Calu3 (cell line): Measurements from ENCODE around the gene LGI1. TPM values are rescaled to one million over a fixed set of nuclear protein-coding genes. Genes with fewer than 3 reads are reported as not detected.

Experiments
- BruUV-seq: library from RNA; stranded (reverse); fragments of 400-500 nt; replicated peaks from 2 replicates; lab custom pipeline; 2021; lab: Mats Ljungman, UMichigan
- CTCF ChIA-PET: fragments of 300-600 bp; sonication (Branson Sonifier 250); formaldehyde crosslinking; loops from one replicate; lab custom pipeline; 2022; ENCODE audit warnings: antibody characterized with exemption; lab: Charles Lee
- DNase-seq: peaks from one replicate; pipeline ENCODE4 v3.0.0; 2022
- H3K27ac Mint-ChIP-seq: one replicate; pipeline ENCODE4 v1.8.0; 2022; ENCODE audit warnings: mixed read lengths; ENCODE audit not compliant: unreplicated experiment
- H3K27me3 Mint-ChIP-seq: one replicate; pipeline ENCODE4 v1.8.0; 2022; ENCODE audit warnings: mixed read lengths; ENCODE audit not compliant: unreplicated experiment
- H3K36me3 Mint-ChIP-seq: one replicate; pipeline ENCODE4 v1.8.0; 2022; ENCODE audit warnings: mild to moderate bottlenecking, moderate library complexity, mixed read lengths; ENCODE audit not compliant: insufficient read depth, unreplicated experiment
- H3K4me1 Mint-ChIP-seq: one replicate; pipeline ENCODE4 v1.8.0; 2022; ENCODE audit warnings: mild to moderate bottlenecking, low read depth, mixed read lengths; ENCODE audit not compliant: unreplicated experiment
- H3K4me3 Mint-ChIP-seq: one replicate; pipeline ENCODE4 v1.8.0; 2022; ENCODE audit warnings: mild to moderate bottlenecking, low read depth, moderate library complexity, mixed read lengths; ENCODE audit not compliant: unreplicated experiment
- H3K9me3 Mint-ChIP-seq: one replicate; pipeline ENCODE4 v1.8.0; 2022; ENCODE audit warnings: low read depth, mixed read lengths; ENCODE audit not compliant: unreplicated experiment
- intact Hi-C: fragments of 100-400 bp; cut with micrococcal nuclease; formaldehyde crosslinking; loops from one replicate; pipeline ENCODE4 v1.10.0; 2022; ENCODE audit not compliant: unreplicated experiment
- total RNA-seq: library from RNA; stranded (reverse); gene quantifications from 2 replicates; pipeline ENCODE4 v1.2.3, GENCODE V29; 2022
- TF ChIP-seq, protein P1 (sequence below): fragments of 200-600 bp; IDR thresholded peaks from one replicate; pipeline ENCODE4 v1.8.0; 2022; ENCODE audit warnings: antibody characterized with exemption; ENCODE audit not compliant: unreplicated experiment

LGI1 gene
- total RNA-seq, 1 experiment from 2014 or later, result not detected

DNA sequence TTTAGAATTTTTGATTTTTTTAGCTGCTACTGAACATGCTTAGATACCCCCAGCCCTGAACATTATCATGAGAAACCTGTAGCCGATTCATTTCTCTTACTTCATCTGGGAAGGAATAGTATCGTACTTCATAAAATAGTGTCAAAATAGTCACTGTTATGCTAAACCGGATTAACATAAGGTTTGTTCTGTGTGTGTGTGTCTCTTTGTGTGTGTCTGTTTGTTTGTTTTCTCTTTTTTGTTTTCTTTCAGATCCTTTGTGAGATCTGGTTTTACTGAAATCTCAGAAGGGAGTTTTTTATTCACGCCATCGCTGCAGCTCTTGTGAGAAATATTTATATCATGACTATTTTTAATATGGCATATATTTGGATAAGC, 761 bp downstream of the LGI1 start:
- Mint-ChIP-seq H3K4me3 (no peak overlapping the region), H3K36me3 (no peaks in the 10 kb centered on the region), H3K4me1 (peaks cover 9% of the 10 kb centered on the region), H3K27me3 (peaks cover 65% of the 10 kb centered on the region), H3K9me3 (no peaks in the 10 kb centered on the region), H3K27ac (no peak overlapping the region)
- DNase-seq, result no peak
- CTCF ChIA-PET, result no interaction called here
- intact Hi-C loops, result no loop called here
- no TSS peak for BruUV-seq
- TF ChIP-seq, protein P1, sequence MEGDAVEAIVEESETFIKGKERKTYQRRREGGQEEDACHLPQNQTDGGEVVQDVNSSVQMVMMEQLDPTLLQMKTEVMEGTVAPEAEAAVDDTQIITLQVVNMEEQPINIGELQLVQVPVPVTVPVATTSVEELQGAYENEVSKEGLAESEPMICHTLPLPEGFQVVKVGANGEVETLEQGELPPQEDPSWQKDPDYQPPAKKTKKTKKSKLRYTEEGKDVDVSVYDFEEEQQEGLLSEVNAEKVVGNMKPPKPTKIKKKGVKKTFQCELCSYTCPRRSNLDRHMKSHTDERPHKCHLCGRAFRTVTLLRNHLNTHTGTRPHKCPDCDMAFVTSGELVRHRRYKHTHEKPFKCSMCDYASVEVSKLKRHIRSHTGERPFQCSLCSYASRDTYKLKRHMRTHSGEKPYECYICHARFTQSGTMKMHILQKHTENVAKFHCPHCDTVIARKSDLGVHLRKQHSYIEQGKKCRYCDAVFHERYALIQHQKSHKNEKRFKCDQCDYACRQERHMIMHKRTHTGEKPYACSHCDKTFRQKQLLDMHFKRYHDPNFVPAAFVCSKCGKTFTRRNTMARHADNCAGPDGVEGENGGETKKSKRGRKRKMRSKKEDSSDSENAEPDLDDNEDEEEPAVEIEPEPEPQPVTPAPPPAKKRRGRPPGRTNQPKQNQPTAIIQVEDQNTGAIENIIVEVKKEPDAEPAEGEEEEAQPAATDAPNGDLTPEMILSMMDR, result no peak

DNA sequence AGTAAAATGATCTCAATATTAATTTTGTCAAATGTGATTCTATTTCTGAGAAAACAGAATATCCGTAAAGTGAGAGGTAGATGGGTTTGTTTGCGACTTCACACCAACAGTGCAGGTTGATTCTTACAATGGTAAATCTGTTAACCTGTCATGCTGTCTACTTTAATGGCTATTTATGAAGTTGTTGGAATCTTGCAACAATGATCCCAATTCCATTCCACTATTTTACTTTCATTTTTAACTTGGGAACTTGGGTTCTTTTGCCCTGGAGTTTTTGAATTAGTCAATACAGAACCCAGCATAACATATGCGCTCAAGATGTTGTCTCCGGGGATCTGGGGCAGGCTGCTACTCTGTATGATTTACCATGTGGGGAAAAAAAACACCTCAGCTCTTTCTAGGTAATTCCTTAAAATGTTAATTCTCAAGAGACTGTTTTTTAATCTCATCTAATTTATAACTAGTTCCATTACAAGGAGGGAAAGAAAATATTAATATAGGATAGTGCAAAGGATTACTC, 1.2 kb downstream of the LGI1 start:
- CTCF ChIA-PET, result no interaction called here
- H3K36me3 Mint-ChIP-seq, result no peaks in the 10 kb centered on the region

DNA sequence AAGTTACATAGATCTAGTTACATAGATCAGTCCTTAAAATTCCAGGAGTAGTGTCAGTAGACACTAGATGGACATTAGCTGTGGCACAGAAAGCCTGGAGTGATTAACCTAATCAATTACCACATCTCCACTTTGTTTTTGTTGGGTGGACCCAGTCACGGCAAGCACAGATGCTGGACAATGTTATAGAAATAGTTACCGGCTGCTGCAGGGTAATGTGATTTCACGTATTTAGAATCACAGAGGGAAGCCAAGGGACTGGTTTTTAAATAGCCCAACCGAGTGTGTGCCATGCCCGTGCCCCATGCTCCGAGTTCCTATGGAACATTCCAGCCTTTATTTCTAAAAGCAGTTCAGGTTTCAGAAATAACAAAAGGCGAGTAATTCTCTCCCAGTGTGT, 2.8 kb downstream of the LGI1 start:
- intact Hi-C loops, result no loop called here
- H3K9me3 Mint-ChIP-seq, result no peaks in the 10 kb centered on the region
- peaks cover 10% of the 10 kb centered on the region for H3K4me1 Mint-ChIP-seq
- BruUV-seq, result no TSS peak
- H3K4me3 Mint-ChIP-seq, result no peak overlapping the region
- no peak overlapping the region for H3K27ac Mint-ChIP-seq
- no peak for DNase-seq
- no peaks in the 10 kb centered on the region for H3K36me3 Mint-ChIP-seq
- CTCF ChIA-PET, result no interaction called here
- peaks cover 63% of the 10 kb centered on the region for H3K27me3 Mint-ChIP-seq
- TF ChIP-seq, protein P1, result no peak

More for the DNA sequence above, 1.2 kb downstream of the LGI1 start:
- DNase-seq, result no peak
- BruUV-seq, result no TSS peak
- Mint-ChIP-seq H3K4me1 (peaks cover 10% of the 10 kb centered on the region), H3K4me3 (no peak overlapping the region), H3K27ac (no peak overlapping the region), H3K9me3 (no peaks in the 10 kb centered on the region), H3K27me3 (peaks cover 66% of the 10 kb centered on the region)
- TF ChIP-seq, protein P1, result no peak
- intact Hi-C loops, result no loop called here

DNA sequence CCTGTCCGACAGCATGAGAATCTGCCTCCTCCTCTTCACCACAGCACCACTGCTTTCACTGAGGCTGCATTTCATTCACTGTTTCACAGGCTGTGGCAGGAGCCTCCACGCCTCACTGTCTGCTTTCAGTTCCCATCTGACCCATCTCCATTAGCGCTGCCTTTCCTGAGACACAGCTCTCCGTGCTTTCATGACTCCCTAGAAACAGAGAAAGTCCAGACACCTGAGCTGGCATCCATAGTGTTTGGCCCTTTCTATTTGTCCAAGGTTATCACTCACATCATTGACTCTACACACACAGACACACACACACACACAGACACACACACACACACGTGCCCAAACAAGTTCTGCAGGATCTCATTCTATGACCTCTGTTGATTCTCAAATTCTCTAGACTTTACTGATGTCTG, 5.2 kb downstream of the LGI1 start:
- Mint-ChIP-seq H3K27ac (no peak overlapping the region), H3K27me3 (peaks cover 56% of the 10 kb centered on the region), H3K9me3 (no peaks in the 10 kb centered on the region), H3K36me3 (no peaks in the 10 kb centered on the region), H3K4me3 (no peak overlapping the region), H3K4me1 (peaks cover 10% of the 10 kb centered on the region)
- no peak for DNase-seq
- intact Hi-C loops, result no loop called here
- CTCF ChIA-PET, result no interaction called here
- TF ChIP-seq, protein P1, result no peak
- BruUV-seq, result no TSS peak
